HG03432 (cell line): ENCODE data around the gene NEUROG3.

ENCODE experiments used
- ATAC-seq: cut with Tn5 transposase; IDR thresholded peaks from one replicate; pipeline ENCODE4 v1.9.1; 2021; ENCODE audit warnings: mild to moderate bottlenecking, moderate library complexity; ENCODE audit not compliant: unreplicated experiment

Gene NEUROG3

GRCh38 chr10:69573056-69573806 lies at the start of gene NEUROG3:
Gene NEUROG3 (minus strand): TSS chr10:69573422. CDS start chr10:69573043, 379 bp downstream.
- peak; percentile 63 for ATAC-seq

GRCh38 chr10:69620625-69621024 lies 47.4 kb upstream of the NEUROG3 start:
- no peak for ATAC-seq

- ATAC-seq, result no peak
Observed at GRCh38 chr10:69619626-69620025, 46.4 kb upstream of the NEUROG3 start.

GRCh38 chr10:69618746-69619145 lies 45.5 kb upstream of the NEUROG3 start:
- no peak for ATAC-seq

GRCh38 chr10:69616358-69616757 lies 43.1 kb upstream of the NEUROG3 start:
- no peak for ATAC-seq

- no peak for ATAC-seq
Observed at GRCh38 chr10:69614130-69614529, 40.9 kb upstream of the NEUROG3 start.

GRCh38 chr10:69612760-69613159 lies 39.5 kb upstream of the NEUROG3 start:
- no peak for ATAC-seq

- no peak for ATAC-seq
Observed at GRCh38 chr10:69609077-69609476, 35.9 kb upstream of the NEUROG3 start.

GRCh38 chr10:69600761-69601330 lies 27.6 kb upstream of the NEUROG3 start:
- no peak for ATAC-seq

- ATAC-seq, result no peak
Observed at GRCh38 chr10:69588358-69588757, 15.1 kb upstream of the NEUROG3 start.

GRCh38 chr10:69584624-69585023 lies 11.4 kb upstream of the NEUROG3 start:
- ATAC-seq, result no peak

- ATAC-seq, result no peak
Observed at GRCh38 chr10:69583106-69583505, 9.9 kb upstream of the NEUROG3 start.

- ATAC-seq, result no peak
Observed at GRCh38 chr10:69580435-69580834, 7.2 kb upstream of the NEUROG3 start.

- ATAC-seq, result no peak
Observed at GRCh38 chr10:69579464-69580060, 6.3 kb upstream of the NEUROG3 start.

- ATAC-seq, result no peak
Observed at GRCh38 chr10:69578508-69578991, 5.3 kb upstream of the NEUROG3 start.

- no peak for ATAC-seq
Observed at GRCh38 chr10:69577268-69578232, 4.3 kb upstream of the NEUROG3 start.

GRCh38 chr10:69576334-69577011 lies 3.3 kb upstream of the NEUROG3 start:
- no peak for ATAC-seq

GRCh38 chr10:69575164-69575722 lies 2.0 kb upstream of the NEUROG3 start:
- ATAC-seq, result no peak

GRCh38 chr10:69574571-69574978 lies 1.4 kb upstream of the NEUROG3 start:
- no peak for ATAC-seq
